ENCODE results near the gene TRPM5. TPM values are rescaled to one million over a fixed set of nuclear protein-coding genes. Genes with fewer than 3 reads are reported as not detected.

Gene TRPM5
- total RNA-seq, 1 experiment from 2014 or later, result 0.07 TPM

DNA sequence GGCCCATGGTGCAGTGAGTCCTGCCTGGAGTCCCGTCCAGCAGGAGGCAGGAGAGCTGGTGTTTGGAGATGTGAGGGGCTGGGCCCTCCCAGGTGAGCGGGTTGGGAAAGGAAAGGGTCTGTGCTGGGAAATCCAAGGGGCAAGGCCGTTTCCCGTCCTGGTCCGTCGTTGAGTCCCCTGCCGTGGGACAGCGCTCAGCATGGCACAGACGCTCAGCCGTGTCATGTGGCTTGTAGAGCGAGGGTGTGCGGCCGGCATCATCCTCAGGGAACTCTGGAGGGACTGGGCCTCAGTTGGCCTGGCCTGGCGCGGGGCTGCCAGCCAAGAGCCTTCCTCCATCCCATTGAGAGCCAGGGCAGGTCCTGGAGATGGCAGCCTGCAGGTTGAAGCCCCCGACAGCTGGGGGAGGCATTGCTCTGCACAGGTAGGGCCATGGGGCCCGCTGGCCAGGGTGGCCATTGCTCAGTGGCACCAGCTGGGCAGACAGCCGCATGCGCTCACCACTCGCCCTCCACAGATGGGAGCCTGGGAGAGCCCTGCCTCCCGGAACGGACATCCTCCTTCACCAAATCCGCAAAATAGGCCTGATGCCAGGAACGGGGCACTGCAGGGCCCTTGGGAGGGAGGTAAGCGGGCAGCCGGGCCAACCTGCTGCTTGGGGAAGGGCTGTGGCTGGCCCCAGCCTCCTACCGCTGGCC is 29.2 kb upstream of the TRPM5 start (continued):
- TF ChIP-seq, protein P1, sequence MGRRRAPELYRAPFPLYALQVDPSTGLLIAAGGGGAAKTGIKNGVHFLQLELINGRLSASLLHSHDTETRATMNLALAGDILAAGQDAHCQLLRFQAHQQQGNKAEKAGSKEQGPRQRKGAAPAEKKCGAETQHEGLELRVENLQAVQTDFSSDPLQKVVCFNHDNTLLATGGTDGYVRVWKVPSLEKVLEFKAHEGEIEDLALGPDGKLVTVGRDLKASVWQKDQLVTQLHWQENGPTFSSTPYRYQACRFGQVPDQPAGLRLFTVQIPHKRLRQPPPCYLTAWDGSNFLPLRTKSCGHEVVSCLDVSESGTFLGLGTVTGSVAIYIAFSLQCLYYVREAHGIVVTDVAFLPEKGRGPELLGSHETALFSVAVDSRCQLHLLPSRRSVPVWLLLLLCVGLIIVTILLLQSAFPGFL (CRISPR knock-in tag; IDR thresholded peaks at IDR 0.05; ENCODE audit: borderline replicate concordance), result no peak

DNA sequence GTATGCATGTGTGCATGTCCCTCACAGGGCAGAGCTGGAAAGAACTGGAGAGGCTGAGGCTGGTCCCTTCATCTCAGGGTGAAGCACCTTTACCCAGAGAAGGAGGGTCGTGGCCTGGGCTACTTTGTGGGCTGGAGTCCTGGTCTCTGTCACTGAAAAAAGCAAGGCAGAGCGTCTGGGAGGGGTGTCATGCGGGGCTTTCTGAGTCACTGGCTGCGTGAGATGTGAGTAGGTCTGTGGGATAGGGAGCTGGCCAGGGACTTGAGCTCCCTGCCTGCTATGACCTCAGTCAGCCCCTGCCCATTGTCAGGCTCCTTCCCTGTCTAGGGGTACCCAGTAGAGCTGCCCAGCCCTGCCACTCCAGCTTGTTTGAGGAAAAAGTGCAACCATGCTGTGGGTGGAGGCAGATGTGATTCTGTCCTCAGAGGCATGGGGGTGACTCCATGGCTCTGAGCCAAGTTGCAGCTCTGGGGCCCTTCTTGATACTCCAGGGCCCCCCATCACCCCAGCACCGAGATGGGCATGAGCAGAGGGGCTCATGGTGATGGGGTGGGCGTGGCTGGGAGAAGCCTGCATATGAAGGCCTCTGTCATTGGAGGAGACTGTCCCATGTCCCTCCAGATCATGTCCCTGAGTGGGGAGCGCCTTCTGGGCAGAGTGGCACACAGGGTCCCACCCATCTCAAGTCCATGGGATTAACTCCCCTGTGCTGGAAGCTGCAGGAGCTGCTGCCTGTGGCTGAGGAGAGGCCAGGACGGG is 28.3 kb upstream of the TRPM5 start:
- no peaks in the 10 kb centered on the region for H3K36me3 Mint-ChIP-seq
- H3K4me3 Mint-ChIP-seq, result no peak overlapping the region
- CTCF ChIA-PET, result no interaction called here
- no peak for ATAC-seq
- no peak overlapping the region for H3K27ac Mint-ChIP-seq
- TF ChIP-seq, protein P2, sequence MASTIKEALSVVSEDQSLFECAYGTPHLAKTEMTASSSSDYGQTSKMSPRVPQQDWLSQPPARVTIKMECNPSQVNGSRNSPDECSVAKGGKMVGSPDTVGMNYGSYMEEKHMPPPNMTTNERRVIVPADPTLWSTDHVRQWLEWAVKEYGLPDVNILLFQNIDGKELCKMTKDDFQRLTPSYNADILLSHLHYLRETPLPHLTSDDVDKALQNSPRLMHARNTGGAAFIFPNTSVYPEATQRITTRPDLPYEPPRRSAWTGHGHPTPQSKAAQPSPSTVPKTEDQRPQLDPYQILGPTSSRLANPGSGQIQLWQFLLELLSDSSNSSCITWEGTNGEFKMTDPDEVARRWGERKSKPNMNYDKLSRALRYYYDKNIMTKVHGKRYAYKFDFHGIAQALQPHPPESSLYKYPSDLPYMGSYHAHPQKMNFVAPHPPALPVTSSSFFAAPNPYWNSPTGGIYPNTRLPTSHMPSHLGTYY (CRISPR knock-in tag; IDR thresholded peaks at IDR 0.05), result no peak
- TF ChIP-seq ATF1 (CRISPR knock-in tag; IDR thresholded peaks at IDR 0.05) (no peak), GTF2I (CRISPR knock-in tag; conservative IDR thresholded peaks at IDR 0.05) (no peak), MYBL2 (CRISPR knock-in tag; IDR thresholded peaks at IDR 0.05) (no peak), ZNF263 (CRISPR knock-in tag; IDR thresholded peaks at IDR 0.05; ENCODE audit: low read depth) (no peak), NR2C2 (CRISPR knock-in tag; IDR thresholded peaks at IDR 0.05) (no peak), ESRRA (CRISPR knock-in tag; IDR thresholded peaks at IDR 0.05; ENCODE audit: borderline replicate concordance) (no peak), ZNF121 (CRISPR knock-in tag; IDR thresholded peaks at IDR 0.05) (no peak)
- TF ChIP-seq, protein P3, sequence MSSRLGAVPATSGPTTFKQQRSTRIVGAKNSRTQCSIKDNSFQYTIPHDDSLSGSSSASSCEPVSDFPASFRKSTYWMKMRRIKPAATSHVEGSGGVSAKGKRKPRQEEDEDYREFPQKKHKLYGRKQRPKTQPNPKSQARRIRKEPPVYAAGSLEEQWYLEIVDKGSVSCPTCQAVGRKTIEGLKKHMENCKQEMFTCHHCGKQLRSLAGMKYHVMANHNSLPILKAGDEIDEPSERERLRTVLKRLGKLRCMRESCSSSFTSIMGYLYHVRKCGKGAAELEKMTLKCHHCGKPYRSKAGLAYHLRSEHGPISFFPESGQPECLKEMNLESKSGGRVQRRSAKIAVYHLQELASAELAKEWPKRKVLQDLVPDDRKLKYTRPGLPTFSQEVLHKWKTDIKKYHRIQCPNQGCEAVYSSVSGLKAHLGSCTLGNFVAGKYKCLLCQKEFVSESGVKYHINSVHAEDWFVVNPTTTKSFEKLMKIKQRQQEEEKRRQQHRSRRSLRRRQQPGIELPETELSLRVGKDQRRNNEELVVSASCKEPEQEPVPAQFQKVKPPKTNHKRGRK (CRISPR knock-in tag; IDR thresholded peaks at IDR 0.05; ENCODE audit: borderline replicate concordance), result no peak
- H3K27me3 Mint-ChIP-seq (ENCODE audit: low read depth), result peaks cover 83% of the 10 kb centered on the region
- no peaks in the 10 kb centered on the region for H3K4me1 Mint-ChIP-seq
- POLR2A ChIA-PET, result no interaction called here
- H3K9me3 Mint-ChIP-seq, result peaks cover 14% of the 10 kb centered on the region
- DNase-seq (ENCODE audit: low spot score), result no peak

DNA sequence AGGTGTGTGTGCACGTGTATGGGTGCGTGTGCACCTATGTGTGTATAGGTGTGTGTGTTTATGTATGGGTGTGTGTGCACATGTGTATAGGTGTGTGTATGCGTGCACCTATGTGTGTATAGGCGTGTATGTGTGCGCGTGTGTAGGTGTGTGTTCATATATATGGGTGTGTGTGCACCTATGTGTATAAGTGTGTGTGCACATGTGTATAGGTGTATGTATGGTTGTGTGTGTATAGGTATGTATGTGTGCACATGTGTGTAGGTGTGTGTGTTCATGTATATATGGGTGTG is 27.4 kb upstream of the TRPM5 start:
- POLR2A ChIA-PET, result no interaction called here
- Mint-ChIP-seq H3K4me3 (no peak overlapping the region), H3K27me3 (ENCODE audit: low read depth) (peaks cover 75% of the 10 kb centered on the region), H3K4me1 (no peaks in the 10 kb centered on the region), H3K27ac (no peak overlapping the region), H3K9me3 (peaks cover 8% of the 10 kb centered on the region), H3K36me3 (no peaks in the 10 kb centered on the region)
- ATAC-seq (no peak), DNase-seq (ENCODE audit: low spot score) (no peak)
- CTCF ChIA-PET, result no interaction called here
- TF ChIP-seq, protein P4, sequence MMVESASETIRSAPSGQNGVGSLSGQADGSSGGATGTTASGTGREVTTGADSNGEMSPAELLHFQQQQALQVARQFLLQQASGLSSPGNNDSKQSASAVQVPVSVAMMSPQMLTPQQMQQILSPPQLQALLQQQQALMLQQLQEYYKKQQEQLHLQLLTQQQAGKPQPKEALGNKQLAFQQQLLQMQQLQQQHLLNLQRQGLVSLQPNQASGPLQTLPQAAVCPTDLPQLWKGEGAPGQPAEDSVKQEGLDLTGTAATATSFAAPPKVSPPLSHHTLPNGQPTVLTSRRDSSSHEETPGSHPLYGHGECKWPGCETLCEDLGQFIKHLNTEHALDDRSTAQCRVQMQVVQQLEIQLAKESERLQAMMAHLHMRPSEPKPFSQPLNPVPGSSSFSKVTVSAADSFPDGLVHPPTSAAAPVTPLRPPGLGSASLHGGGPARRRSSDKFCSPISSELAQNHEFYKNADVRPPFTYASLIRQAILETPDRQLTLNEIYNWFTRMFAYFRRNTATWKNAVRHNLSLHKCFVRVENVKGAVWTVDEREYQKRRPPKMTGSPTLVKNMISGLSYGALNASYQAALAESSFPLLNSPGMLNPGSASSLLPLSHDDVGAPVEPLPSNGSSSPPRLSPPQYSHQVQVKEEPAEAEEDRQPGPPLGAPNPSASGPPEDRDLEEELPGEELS (CRISPR knock-in tag; IDR thresholded peaks at IDR 0.05), result no peak
- TF ChIP-seq, protein P5, sequence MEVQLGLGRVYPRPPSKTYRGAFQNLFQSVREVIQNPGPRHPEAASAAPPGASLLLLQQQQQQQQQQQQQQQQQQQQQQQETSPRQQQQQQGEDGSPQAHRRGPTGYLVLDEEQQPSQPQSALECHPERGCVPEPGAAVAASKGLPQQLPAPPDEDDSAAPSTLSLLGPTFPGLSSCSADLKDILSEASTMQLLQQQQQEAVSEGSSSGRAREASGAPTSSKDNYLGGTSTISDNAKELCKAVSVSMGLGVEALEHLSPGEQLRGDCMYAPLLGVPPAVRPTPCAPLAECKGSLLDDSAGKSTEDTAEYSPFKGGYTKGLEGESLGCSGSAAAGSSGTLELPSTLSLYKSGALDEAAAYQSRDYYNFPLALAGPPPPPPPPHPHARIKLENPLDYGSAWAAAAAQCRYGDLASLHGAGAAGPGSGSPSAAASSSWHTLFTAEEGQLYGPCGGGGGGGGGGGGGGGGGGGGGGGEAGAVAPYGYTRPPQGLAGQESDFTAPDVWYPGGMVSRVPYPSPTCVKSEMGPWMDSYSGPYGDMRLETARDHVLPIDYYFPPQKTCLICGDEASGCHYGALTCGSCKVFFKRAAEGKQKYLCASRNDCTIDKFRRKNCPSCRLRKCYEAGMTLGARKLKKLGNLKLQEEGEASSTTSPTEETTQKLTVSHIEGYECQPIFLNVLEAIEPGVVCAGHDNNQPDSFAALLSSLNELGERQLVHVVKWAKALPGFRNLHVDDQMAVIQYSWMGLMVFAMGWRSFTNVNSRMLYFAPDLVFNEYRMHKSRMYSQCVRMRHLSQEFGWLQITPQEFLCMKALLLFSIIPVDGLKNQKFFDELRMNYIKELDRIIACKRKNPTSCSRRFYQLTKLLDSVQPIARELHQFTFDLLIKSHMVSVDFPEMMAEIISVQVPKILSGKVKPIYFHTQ (CRISPR knock-in tag; IDR thresholded peaks at IDR 0.05), result no peak
- TF ChIP-seq ZNF121 (CRISPR knock-in tag; IDR thresholded peaks at IDR 0.05) (no peak), ZBTB21 (CRISPR knock-in tag; IDR thresholded peaks at IDR 0.05; ENCODE audit: borderline replicate concordance) (no peak), NR3C1 (CRISPR knock-in tag; conservative IDR thresholded peaks at IDR 0.05; ENCODE audit: low read depth) (no peak), KAT7 (CRISPR knock-in tag; IDR thresholded peaks at IDR 0.05; ENCODE audit: borderline replicate concordance) (no peak), FOXP1 (CRISPR knock-in tag; IDR thresholded peaks at IDR 0.05; ENCODE audit: borderline replicate concordance) (no peak), ZNF138 (CRISPR knock-in tag; conservative IDR thresholded peaks at IDR 0.05) (no peak), MXD4 (CRISPR knock-in tag; IDR thresholded peaks at IDR 0.05; ENCODE audit: borderline replicate concordance) (no peak), CREM (CRISPR knock-in tag; IDR thresholded peaks at IDR 0.05) (no peak)
- TF ChIP-seq, protein P6, sequence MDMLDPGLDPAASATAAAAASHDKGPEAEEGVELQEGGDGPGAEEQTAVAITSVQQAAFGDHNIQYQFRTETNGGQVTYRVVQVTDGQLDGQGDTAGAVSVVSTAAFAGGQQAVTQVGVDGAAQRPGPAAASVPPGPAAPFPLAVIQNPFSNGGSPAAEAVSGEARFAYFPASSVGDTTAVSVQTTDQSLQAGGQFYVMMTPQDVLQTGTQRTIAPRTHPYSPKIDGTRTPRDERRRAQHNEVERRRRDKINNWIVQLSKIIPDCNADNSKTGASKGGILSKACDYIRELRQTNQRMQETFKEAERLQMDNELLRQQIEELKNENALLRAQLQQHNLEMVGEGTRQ (CRISPR knock-in tag; IDR thresholded peaks at IDR 0.05), result no peak
- TF ChIP-seq, protein P7, sequence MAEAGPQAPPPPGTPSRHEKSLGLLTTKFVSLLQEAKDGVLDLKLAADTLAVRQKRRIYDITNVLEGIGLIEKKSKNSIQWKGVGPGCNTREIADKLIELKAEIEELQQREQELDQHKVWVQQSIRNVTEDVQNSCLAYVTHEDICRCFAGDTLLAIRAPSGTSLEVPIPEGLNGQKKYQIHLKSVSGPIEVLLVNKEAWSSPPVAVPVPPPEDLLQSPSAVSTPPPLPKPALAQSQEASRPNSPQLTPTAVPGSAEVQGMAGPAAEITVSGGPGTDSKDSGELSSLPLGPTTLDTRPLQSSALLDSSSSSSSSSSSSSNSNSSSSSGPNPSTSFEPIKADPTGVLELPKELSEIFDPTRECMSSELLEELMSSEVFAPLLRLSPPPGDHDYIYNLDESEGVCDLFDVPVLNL (CRISPR knock-in tag; IDR thresholded peaks at IDR 0.05; ENCODE audit: borderline replicate concordance, low read depth), result no peak

Measured in WTC11 (cell line).